K562 (cell line): Measurements from ENCODE around the gene WDR45. TPM values are rescaled to one million over a fixed set of nuclear protein-coding genes. Genes with fewer than 3 reads are reported as not detected.
A peak's percentile ranks its signal among the peaks of the same experiment; 100 is the strongest.

ENCODE experiments used
- ATAC-seq: fragments of 200-7000 bp; cut with Tn5 transposase; 3 replicates; pipeline ENCODE4 v1.9.1; 2020; ENCODE audit warnings: moderate library complexity
- BruUV-seq: library from RNA; stranded (reverse); fragments of 400-500 nt; replicated peaks from 2 replicates; lab custom pipeline; 2021; lab: Mats Ljungman, UMichigan
- CTCF ChIA-PET: fragments of 300-600 bp; formaldehyde crosslinking; extraction: SDS; loops from one replicate; lab custom pipeline; 2021; ENCODE audit warnings: low intra/inter-chr PET ratio; lab: Yijun Ruan, JAX
- POLR2A ChIA-PET: fragments of 300-600, 350-650 bp; sonication (Branson Sonifier 250); formaldehyde crosslinking; extraction: SDS; loops from one replicate; lab custom pipeline; 2021; ENCODE audit warnings: antibody characterized with exemption, inconsistent platforms; lab: Yijun Ruan, JAX
- DNase-seq, 4 experiments: peaks; one replicate each; pipeline versions ENCODE4 v3.0.0 to v3.0.0-alpha.2; 2011 to 2018; ENCODE audit warnings: low spot score in 3 of 4, mixed read lengths in 3 of 4; ENCODE audit errors: extremely low read depth in 1 of 4
- FAIRE-seq: peaks from 2 replicates; lab custom pipeline; 2011; peaks lifted over from hg19 to GRCh38; lab: Jason Lieb, UNC
- H2AFZ ChIP-seq: 2 replicates; pipeline ENCODE4 v1.6.0; 2011; ENCODE audit warnings: low read depth, low read length, control low read depth, inconsistent platforms
- H3K27ac ChIP-seq: fragments of 200-600 bp; 3 replicates; pipeline ENCODE4 v1.8.0; 2011; ENCODE audit warnings: low read depth, mild to moderate bottlenecking, control low read depth, inconsistent platforms, low read length, moderate library complexity, mixed read lengths; ENCODE audit errors: extremely low read depth
- H3K27me3 ChIP-seq, 2 experiments: fragments of 300-600 bp in 1 of 2; 2 replicates in 1 of 2; 3 replicates in 1 of 2; pipeline versions ENCODE4 v1.6.0 to v1.8.0; 2011; ENCODE audit warnings: inconsistent platforms in 2 of 2, low read length in 2 of 2, mild to moderate bottlenecking in 1 of 2, mixed read lengths in 1 of 2, moderate library complexity in 1 of 2; ENCODE audit not compliant: control insufficient read depth in 2 of 2, insufficient read depth in 2 of 2
- H3K36me3 ChIP-seq: fragments of 300-600 bp; 3 replicates; pipeline ENCODE4 v1.8.0; 2011; ENCODE audit warnings: mild to moderate bottlenecking, low read length, inconsistent platforms; ENCODE audit not compliant: control insufficient read depth, insufficient read depth
- H3K4me1 ChIP-seq, 2 experiments: fragments of 200-600 bp in 1 of 2; replicated peaks in 1 of 2; 2 replicates in 1 of 2; 3 replicates in 1 of 2; pipeline versions ENCODE4 v1.5.1 to v1.8.0; 2011; ENCODE audit warnings: inconsistent platforms in 2 of 2, low read length in 2 of 2, mild to moderate bottlenecking in 1 of 2, mixed read lengths in 1 of 2, moderate library complexity in 1 of 2; ENCODE audit not compliant: control insufficient read depth in 2 of 2, insufficient read depth in 2 of 2
- H3K4me2 ChIP-seq: 2 replicates; pipeline ENCODE4 v1.6.1; 2011; ENCODE audit warnings: low read length, control low read depth, inconsistent platforms, mixed read lengths; ENCODE audit not compliant: insufficient read depth
- H3K4me3 ChIP-seq: fragments of 200-600 bp; sonication (generic), shearing (Covaris generic); 2 replicates; pipeline ENCODE4 v1.5.1; 2016; ENCODE audit warnings: control low read depth, inconsistent platforms
- H3K79me2 ChIP-seq: fragments of 200-600 bp; 3 replicates; pipeline ENCODE4 v1.8.0; 2011; ENCODE audit warnings: low read length, inconsistent platforms; ENCODE audit not compliant: control insufficient read depth, insufficient read depth
- H3K9ac ChIP-seq, 2 experiments: 2 replicates each; pipeline versions ENCODE4 v1.6.0 to v1.6.1; 2011; ENCODE audit warnings: low read depth in 2 of 2, low read length in 2 of 2, control low read depth in 1 of 2, inconsistent platforms in 1 of 2, mild to moderate bottlenecking in 1 of 2, mixed read lengths in 1 of 2; ENCODE audit not compliant: insufficient read depth in 1 of 2
- H3K9me1 ChIP-seq: one replicate; pipeline ENCODE4 v1.6.0; 2011; ENCODE audit warnings: inconsistent platforms, mild to moderate bottlenecking, low read length, moderate library complexity; ENCODE audit not compliant: control insufficient read depth, insufficient read depth
- H3K9me3 ChIP-seq: replicated peaks from 2 replicates; pipeline ENCODE4 v1.5.1; 2011; ENCODE audit warnings: low read depth, low read length, inconsistent platforms; ENCODE audit not compliant: control insufficient read depth, insufficient read depth
- H4K20me1 ChIP-seq: replicated peaks from 2 replicates; pipeline ENCODE4 v1.6.1; 2011; ENCODE audit warnings: low read length, inconsistent platforms, mixed read lengths; ENCODE audit not compliant: control insufficient read depth, insufficient read depth
- HNRNPL ChIP-seq: fragments of 200-400 bp; formaldehyde crosslinking; IDR thresholded peaks from 2 replicates; pipeline ENCODE4 v1.6.1; 2017; ENCODE audit warnings: low read depth, mild to moderate bottlenecking, low read length
- KDM1A ChIP-seq, 2 experiments: fragments of 450-650 bp; IDR thresholded peaks; 2 replicates each; pipeline ENCODE4 v1.6.1; 2016; ENCODE audit warnings: mild to moderate bottlenecking in 2 of 2
- WGBS: fragments of 100-300 bp; shearing (Covaris generic); methylation state at CpG from one replicate; pipeline ENCODE4 v1.1.6; 2016; ENCODE audit warnings: low coverage, mixed read lengths; ENCODE audit not compliant: insufficient coverage; ENCODE audit errors: missing lambda C conversion rate; 5-methylcytosine and 5-hydroxymethylcytosine counted together
- in situ Hi-C: fragments of 300-500 bp; cut with MboI; formaldehyde crosslinking; loops from 4 replicates; pipeline ENCODE4 v1.15.0; 2018; ENCODE audit warnings: inconsistent platforms, mixed read lengths
- intact Hi-C: fragments of 100-400 bp; cut with micrococcal nuclease; formaldehyde crosslinking; loops from 2 replicates; pipeline ENCODE4 v1.14.2; 2022
- polyA plus RNA-seq, 8 experiments: library from polyadenylated mRNA; depleted of rRNA in 4 of 8; stranded (reverse) in 5 of 8; unstranded in 3 of 8; fragments of >200 nt; fragmentation: Nextera tagmentation in 2 of 8; fragmentation: Illumina TruSeq in 1 of 8; extraction: Ambion mirVana in 2 of 8; extraction: Trizol in 1 of 8; gene quantifications; 2 replicates each; pipeline versions ENCODE4 v1.2.1 to v1.2.3, GENCODE V29; 2011 to 2014; ENCODE audit warnings: inconsistent platforms in 1 of 8, missing spikeins in 1 of 8
- total RNA-seq, 7 experiments: library from RNA; depleted of rRNA in 6 of 7; stranded (reverse); fragments of >200 nt in 6 of 7; fragmentation: Illumina TruSeq in 2 of 7; extraction: Trizol in 2 of 7; gene quantifications; 2 replicates each; pipeline versions ENCODE4 v1.2.1 to v1.2.3, GENCODE V29; 2011 to 2021; ENCODE audit warnings: low replicate concordance in 1 of 7

WDR45 gene
- total and polyA plus RNA-seq, 9 of the 15 experiments (the other 6 are each of a cell fraction or from before 2014, with no cell fraction given), result 19.4 to 136 (median 59.7) TPM

GRCh38 chrX:49040376-49040955 is 39.2 kb downstream of the WDR45 start:
- peaks cover 36% of the 10 kb centered on the region for H3K79me2 ChIP-seq
- H3K27ac ChIP-seq, result peak overlapping the region; percentile 74
- no peak overlapping the region for H2AFZ ChIP-seq
- ChIA-PET POLR2A (interaction anchor here (0.6 to 1.4 kb wide), 5 partner anchors 18 to 303 kb away, joined by 3 read pairs; no protein-coding TSS in a partner anchor), CTCF (no interaction called here)
- intact Hi-C loops, result loop anchor here (5.0 kb wide), 3 partner anchors 38 to 137 kb away; partner anchors contain the start of gene GRIPAP1
- no peaks in the 10 kb centered on the region for H3K9me1 ChIP-seq
- ATAC-seq (no peak), FAIRE-seq (no peak), DNase-seq (no peak)
- no TSS peak for BruUV-seq
- H3K36me3 ChIP-seq, result peaks cover 35% of the 10 kb centered on the region; the same call in 2 of the 3 replicates
- H3K9ac ChIP-seq, result peak overlapping the region; percentile 60 to 77; a peak in 3 of 4 replicates
- 22% methylated on average over 7 of the region's 7 CpGs for WGBS
- H3K4me1 ChIP-seq, result peaks cover 36 to 42% of the 10 kb centered on the region in 2 experiments; a peak in 4 of 5 replicates
- TF ChIP-seq HNRNPL, result no peak
- 0 out of 4 replicates have a peak, but pooled peaks of 1 of the 2 experiments have one; percentile 26 for TF ChIP-seq KDM1A (IDR thresholded peaks at IDR 0.05)
- H3K9me3 ChIP-seq, result no peaks in the 10 kb centered on the region
- H3K27me3 ChIP-seq, result no peaks in the 10 kb centered on the region
- H3K4me3 ChIP-seq, result peak overlapping the region; percentile 19; the same call in 1 of the 2 replicates
- in situ Hi-C loops, result no loop called here
- H4K20me1 ChIP-seq, result no peaks in the 10 kb centered on the region
- peak overlapping the region; percentile 78 for H3K4me2 ChIP-seq
